ENCODE results near the gene WDR75.

Gene WDR75

GRCh38 chr2:189492451-189492850, 51.2 kb downstream of the WDR75 start:
- in situ Hi-C loops (cut with HindIII; ENCODE audit: low sequenced_read_pairs) = no loop called here

GRCh38 chr2:189498205-189498604, 56.9 kb downstream of the WDR75 start:
- in situ Hi-C loops (cut with HindIII; ENCODE audit: low sequenced_read_pairs) = no loop called here

- in situ Hi-C loops (cut with HindIII; ENCODE audit: low sequenced_read_pairs) = no loop called here
Observed at GRCh38 chr2:189499137-189499536, 57.9 kb downstream of the WDR75 start.

GRCh38 chr2:189500456-189501160, 59.3 kb downstream of the WDR75 start:
- in situ Hi-C loops (cut with HindIII; ENCODE audit: low sequenced_read_pairs) = no loop called here

- in situ Hi-C loops (cut with HindIII; ENCODE audit: low sequenced_read_pairs) = no loop called here
Observed at GRCh38 chr2:189501487-189501886, 60.2 kb downstream of the WDR75 start.

- in situ Hi-C loops (cut with HindIII; ENCODE audit: low sequenced_read_pairs) = no loop called here
Observed at GRCh38 chr2:189502714-189503113, 61.4 kb downstream of the WDR75 start.

- in situ Hi-C loops (cut with HindIII; ENCODE audit: low sequenced_read_pairs) = no loop called here
Observed at GRCh38 chr2:189504238-189504637, 63.0 kb downstream of the WDR75 start.

GRCh38 chr2:189505492-189505891, 64.2 kb downstream of the WDR75 start:
- in situ Hi-C loops (cut with HindIII; ENCODE audit: low sequenced_read_pairs) = no loop called here

GRCh38 chr2:189506514-189506976, 65.3 kb downstream of the WDR75 start:
- in situ Hi-C loops (cut with HindIII; ENCODE audit: low sequenced_read_pairs) = no loop called here

- in situ Hi-C loops (cut with HindIII; ENCODE audit: low sequenced_read_pairs) = no loop called here
Observed at GRCh38 chr2:189511210-189511959, 70.1 kb downstream of the WDR75 start.

GRCh38 chr2:189511960-189512319, 70.7 kb downstream of the WDR75 start:
- in situ Hi-C loops (cut with HindIII; ENCODE audit: low sequenced_read_pairs) = no loop called here

GRCh38 chr2:189512879-189513278, 71.6 kb downstream of the WDR75 start:
- in situ Hi-C loops (cut with HindIII; ENCODE audit: low sequenced_read_pairs) = no loop called here

GRCh38 chr2:189514104-189514503, 72.8 kb downstream of the WDR75 start:
- in situ Hi-C loops (cut with HindIII; ENCODE audit: low sequenced_read_pairs) = no loop called here

GRCh38 chr2:189515264-189515663, 74.0 kb downstream of the WDR75 start:
- in situ Hi-C loops (cut with HindIII; ENCODE audit: low sequenced_read_pairs) = no loop called here

GRCh38 chr2:189516546-189516945, 75.3 kb downstream of the WDR75 start:
- in situ Hi-C loops (cut with HindIII; ENCODE audit: low sequenced_read_pairs) = no loop called here

- in situ Hi-C loops (cut with HindIII; ENCODE audit: low sequenced_read_pairs) = no loop called here
Observed at GRCh38 chr2:189517847-189518535, 76.7 kb downstream of the WDR75 start.

- in situ Hi-C loops (cut with HindIII; ENCODE audit: low sequenced_read_pairs) = no loop called here
Observed at GRCh38 chr2:189519631-189520387, 78.5 kb downstream of the WDR75 start.

- in situ Hi-C loops (cut with HindIII; ENCODE audit: low sequenced_read_pairs) = no loop called here
Observed at GRCh38 chr2:189521699-189522434, 80.6 kb downstream of the WDR75 start.

- in situ Hi-C loops (cut with HindIII; ENCODE audit: low sequenced_read_pairs) = no loop called here
Observed at GRCh38 chr2:189522435-189523151, 81.3 kb downstream of the WDR75 start.

GRCh38 chr2:189524746-189525145, 83.5 kb downstream of the WDR75 start:
- in situ Hi-C loops (cut with HindIII; ENCODE audit: low sequenced_read_pairs) = no loop called here

All from endothelial cell of hepatic sinusoid (primary cell).